Fibroblast of lung (primary cell): Measurements from ENCODE around the gene CCDC57.

Source experiments
- CTCF ChIP-seq, 2 donors: IDR thresholded peaks in 1 of 2; conservative IDR thresholded peaks in 1 of 2; 1 replicate in 1 of 2; 2 replicates in 1 of 2; pipeline ENCODE4 v1.5.1; 2011 to 2012; ENCODE audit warnings: low read length in 2 of 2, control low read depth in 1 of 2, inconsistent platforms in 1 of 2, low read depth in 1 of 2, mild to moderate bottlenecking in 1 of 2
- EZH2 ChIP-seq: IDR thresholded peaks from 2 replicates; pipeline ENCODE4 v1.5.1; 2012; ENCODE audit warnings: low read length, control low read depth, mild to moderate bottlenecking; ENCODE audit errors: missing control alignments

DNA sequence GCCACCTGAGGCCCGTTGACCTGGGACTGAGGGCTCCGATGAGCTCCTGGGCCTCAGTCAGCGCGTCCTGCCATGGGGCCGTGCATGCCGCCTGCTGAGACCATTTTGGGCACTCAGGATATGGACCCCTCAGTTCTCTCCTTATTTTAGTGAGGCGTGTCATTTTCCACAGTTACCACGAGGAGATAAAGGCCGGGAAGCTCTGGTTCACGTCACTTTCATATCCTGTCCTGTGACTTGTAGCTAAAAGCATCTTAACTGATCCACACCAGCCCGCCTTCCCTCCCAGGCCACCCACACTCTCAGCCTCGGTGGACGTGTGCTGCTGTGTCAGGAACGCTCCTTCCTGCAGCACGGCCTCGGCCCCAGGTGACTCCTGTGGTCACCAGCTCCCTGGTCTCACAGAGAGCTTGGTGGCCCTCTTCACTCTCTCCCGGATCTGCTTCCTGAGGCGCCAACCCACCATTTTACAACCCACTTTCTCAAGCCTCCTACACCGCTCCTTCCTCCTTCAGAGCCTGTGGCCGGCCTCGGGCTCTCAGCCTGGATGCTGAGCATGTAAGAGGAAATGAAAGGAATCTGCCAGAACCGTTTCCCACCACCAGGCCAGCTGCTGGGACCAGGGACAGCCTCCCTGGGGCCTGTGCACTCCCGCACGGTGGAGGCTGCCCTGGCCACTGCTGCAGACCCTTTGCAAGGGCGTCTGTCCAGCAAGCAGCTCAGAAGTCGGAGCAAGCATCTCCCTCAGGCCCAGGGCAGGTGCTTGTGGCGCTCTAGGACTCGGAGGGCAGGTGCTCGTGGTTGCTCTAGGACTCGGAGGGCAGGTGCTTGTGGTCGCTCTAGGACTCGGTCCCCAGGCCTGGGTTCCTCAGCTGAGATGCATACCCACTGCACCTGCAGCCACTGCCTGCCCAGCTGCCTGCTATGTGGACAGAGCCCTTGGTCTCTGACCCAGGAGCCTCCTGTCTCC, 90.7 kb downstream of the CCDC57 start:
- TF ChIP-seq CTCF (conservative IDR thresholded peaks at IDR 0.05 in 1 of 2, IDR thresholded peaks at IDR 0.05 in 1 of 2; ENCODE audit: low read depth in 1 of 2, low read length in 2 of 2) (no peak), EZH2 (no peak)
